Measurements from ENCODE around the gene CDK5. TPM values are rescaled to one million over a fixed set of nuclear protein-coding genes. Genes with fewer than 3 reads are reported as not detected.

CDK5 gene
- total and polyA plus RNA-seq, 9 of the 15 experiments (the other 6 are each of a cell fraction or from before 2014, with no cell fraction given): 3.2 to 38.0 (median 27.5) TPM

- TF ChIP-seq TAF1 (IDR thresholded peaks at IDR 0.05; ENCODE audit: control insufficient read depth, extremely low read depth, insufficient read depth, low read length, severe bottlenecking) (no peak), TARDBP (IDR thresholded peaks at IDR 0.05) (no peak), FIP1L1 (IDR thresholded peaks at IDR 0.05; ENCODE audit: low read depth, low read length, poor library complexity, severe bottlenecking) (peak; percentile 72), ZNF785 (CRISPR knock-in tag; IDR thresholded peaks at IDR 0.05) (no peak), TSHZ1 (CRISPR knock-in tag; IDR thresholded peaks at IDR 0.05) (no peak), MITF (IDR thresholded peaks at IDR 0.05) (no peak), FOXK2 (conservative IDR thresholded peaks at IDR 0.05 in 1 of 2, IDR thresholded peaks at IDR 0.05 in 1 of 2; ENCODE audit: low read depth in 2 of 2) (no peak), ZNF408 (CRISPR knock-in tag; IDR thresholded peaks at IDR 0.05; ENCODE audit: low read depth) (no peak), UBTF (IDR thresholded peaks at IDR 0.05; ENCODE audit: borderline replicate concordance in 1 of 2, low read depth in 2 of 2, low read length in 2 of 2) (no peak), BMI1 (IDR thresholded peaks at IDR 0.05; ENCODE audit: low read length) (no peak), ZFPM2 (CRISPR knock-in tag; IDR thresholded peaks at IDR 0.05) (no peak), ZNF263 (CRISPR knock-in tag; IDR thresholded peaks at IDR 0.05; ENCODE audit: borderline replicate concordance) (no peak), TCFL5 (CRISPR knock-in tag; conservative IDR thresholded peaks at IDR 0.05) (no peak), ZEB2 (IDR thresholded peaks at IDR 0.05) (no peak), ZNF644 (tag; IDR thresholded peaks at IDR 0.05; ENCODE audit: low read depth) (no peak), ELF4 (CRISPR knock-in tag; IDR thresholded peaks at IDR 0.05) (no peak), PTTG1 (tag; IDR thresholded peaks at IDR 0.05; ENCODE audit: low read depth) (no peak), HDGF (IDR thresholded peaks at IDR 0.05) (no peak)
- TF ChIP-seq, protein P1, sequence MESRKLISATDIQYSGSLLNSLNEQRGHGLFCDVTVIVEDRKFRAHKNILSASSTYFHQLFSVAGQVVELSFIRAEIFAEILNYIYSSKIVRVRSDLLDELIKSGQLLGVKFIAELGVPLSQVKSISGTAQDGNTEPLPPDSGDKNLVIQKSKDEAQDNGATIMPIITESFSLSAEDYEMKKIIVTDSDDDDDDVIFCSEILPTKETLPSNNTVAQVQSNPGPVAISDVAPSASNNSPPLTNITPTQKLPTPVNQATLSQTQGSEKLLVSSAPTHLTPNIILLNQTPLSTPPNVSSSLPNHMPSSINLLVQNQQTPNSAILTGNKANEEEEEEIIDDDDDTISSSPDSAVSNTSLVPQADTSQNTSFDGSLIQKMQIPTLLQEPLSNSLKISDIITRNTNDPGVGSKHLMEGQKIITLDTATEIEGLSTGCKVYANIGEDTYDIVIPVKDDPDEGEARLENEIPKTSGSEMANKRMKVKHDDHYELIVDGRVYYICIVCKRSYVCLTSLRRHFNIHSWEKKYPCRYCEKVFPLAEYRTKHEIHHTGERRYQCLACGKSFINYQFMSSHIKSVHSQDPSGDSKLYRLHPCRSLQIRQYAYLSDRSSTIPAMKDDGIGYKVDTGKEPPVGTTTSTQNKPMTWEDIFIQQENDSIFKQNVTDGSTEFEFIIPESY (CRISPR knock-in tag; IDR thresholded peaks at IDR 0.05): peak; percentile 98
These were observed 19.4 kb upstream of the CDK5 start (continued) for GRCh38 chr7:151076863-151077704.

Data from K562 (cell line).